HG02571 (cell line): ENCODE results near the gene LETM1.

Experiments
- ATAC-seq: cut with Tn5 transposase; IDR thresholded peaks from one replicate; pipeline ENCODE4 v1.9.1; 2021; ENCODE audit warnings: mild to moderate bottlenecking, moderate library complexity; ENCODE audit not compliant: unreplicated experiment

Gene LETM1

GRCh38 chr4:1856071-1856942 is at the start of gene LETM1:
LETM1 (minus strand) TSS chr4:1856156; CDS start chr4:1855950, 206 bp downstream.
- peak; percentile 81 for ATAC-seq

DNA sequence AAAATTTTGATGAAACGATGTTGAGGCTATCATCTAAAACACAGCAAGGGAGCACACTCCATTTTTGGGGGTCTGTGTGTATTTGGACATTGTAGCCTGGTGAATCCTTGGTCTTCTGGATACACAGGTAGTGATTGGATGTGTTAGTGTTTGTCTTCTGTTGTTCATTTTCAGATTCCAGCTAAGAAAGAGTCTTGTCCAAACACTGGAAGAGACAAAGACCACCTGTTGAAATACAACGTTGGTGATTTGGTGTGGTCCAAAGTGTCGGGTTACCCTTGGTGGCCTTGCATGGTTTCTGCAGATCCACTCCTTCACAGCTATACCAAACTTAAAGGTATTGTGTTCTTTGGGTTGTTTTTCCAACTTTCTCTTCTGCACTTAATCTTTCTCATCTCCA is 48.1 kb upstream of the LETM1 start:
- ATAC-seq, result no peak

- no peak for ATAC-seq
Observed at GRCh38 chr4:1903035-1903434, 47.1 kb upstream of the LETM1 start.

DNA sequence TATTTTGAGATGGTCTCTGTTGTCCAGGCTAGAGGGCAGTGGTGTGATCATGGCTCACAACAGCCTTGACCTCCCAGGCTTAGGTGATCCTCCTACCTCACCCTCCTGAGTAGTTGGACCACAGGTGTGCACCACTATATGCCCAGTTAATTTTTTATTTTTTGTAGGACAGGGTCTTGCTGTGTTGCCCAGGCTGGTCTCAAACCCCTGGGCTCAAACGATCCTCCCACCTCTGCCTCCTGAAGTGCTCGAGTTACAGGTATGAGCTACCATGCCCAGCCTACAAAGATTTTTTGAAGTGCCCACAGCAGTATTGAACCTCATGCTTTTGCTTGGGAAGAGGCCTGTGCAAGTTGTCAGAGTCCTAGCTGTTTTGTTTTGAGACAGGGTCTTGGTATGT is 46.3 kb upstream of the LETM1 start:
- ATAC-seq, result no peak

DNA sequence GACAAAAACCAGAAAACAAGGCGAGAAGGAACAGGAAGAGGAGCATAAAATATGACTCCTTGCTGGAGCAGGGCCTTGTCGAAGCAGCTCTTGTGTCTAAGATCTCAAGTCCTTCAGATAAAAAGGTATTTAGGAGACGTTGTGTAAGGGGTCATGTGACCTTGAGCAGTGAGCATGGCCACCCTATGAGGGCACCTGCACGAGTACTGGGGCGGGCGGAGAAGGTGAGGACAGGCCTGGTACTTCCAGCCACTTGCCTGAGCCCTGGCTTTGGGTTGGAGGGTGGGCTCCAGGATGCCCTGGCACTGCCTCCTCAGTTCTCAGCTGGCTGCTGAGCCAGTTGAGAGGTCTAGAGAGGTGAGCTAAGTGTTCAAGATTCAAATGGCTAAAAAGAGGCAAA is 45.2 kb upstream of the LETM1 start:
- ATAC-seq, result no peak

- ATAC-seq, result no peak
Observed at GRCh38 chr4:1900624-1901023, 44.7 kb upstream of the LETM1 start.

DNA sequence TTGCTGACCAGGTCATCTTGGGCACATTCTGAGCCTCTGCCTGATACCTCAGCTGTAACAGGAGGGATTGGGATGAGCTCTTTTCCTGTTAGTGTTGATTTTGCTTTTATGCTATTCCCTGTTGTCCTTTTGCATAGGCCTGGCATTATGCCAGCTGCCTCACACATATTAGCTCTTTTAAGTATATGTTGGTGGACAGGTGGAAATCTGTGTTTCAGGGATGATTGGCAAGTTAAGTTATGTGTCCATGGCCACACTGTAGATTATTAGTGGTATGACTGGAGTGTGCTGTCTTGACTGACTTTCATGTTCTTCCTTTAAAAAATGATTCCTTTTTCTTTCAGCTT is 44.1 kb upstream of the LETM1 start:
- no peak for ATAC-seq

GRCh38 chr4:1899149-1900086 is 43.5 kb upstream of the LETM1 start:
- no peak for ATAC-seq

DNA sequence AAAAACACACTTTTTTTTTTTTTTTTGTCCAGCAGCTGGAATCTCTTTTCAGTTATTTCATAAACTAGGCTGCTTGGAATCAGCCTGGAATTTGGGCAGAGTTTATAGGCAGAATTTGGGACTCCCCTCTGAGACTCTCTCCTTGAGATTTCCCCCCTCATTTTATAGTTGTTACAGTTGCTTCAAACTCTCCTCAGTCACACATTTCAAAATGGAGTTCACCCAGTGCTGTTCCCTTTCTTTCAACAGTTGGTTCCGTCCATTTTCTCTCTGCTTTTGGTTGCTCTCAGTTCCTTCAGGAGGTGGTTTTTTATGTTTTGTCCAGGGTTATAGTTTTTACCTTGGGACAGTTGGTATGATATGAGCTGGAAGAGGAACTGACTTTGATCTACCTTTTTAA is 42.7 kb upstream of the LETM1 start:
- no peak for ATAC-seq

GRCh38 chr4:1898007-1898406 is 42.1 kb upstream of the LETM1 start:
- no peak for ATAC-seq

GRCh38 chr4:1896658-1896991 is 40.7 kb upstream of the LETM1 start:
- no peak for ATAC-seq

GRCh38 chr4:1895971-1896657 is 40.2 kb upstream of the LETM1 start:
- no peak for ATAC-seq

DNA sequence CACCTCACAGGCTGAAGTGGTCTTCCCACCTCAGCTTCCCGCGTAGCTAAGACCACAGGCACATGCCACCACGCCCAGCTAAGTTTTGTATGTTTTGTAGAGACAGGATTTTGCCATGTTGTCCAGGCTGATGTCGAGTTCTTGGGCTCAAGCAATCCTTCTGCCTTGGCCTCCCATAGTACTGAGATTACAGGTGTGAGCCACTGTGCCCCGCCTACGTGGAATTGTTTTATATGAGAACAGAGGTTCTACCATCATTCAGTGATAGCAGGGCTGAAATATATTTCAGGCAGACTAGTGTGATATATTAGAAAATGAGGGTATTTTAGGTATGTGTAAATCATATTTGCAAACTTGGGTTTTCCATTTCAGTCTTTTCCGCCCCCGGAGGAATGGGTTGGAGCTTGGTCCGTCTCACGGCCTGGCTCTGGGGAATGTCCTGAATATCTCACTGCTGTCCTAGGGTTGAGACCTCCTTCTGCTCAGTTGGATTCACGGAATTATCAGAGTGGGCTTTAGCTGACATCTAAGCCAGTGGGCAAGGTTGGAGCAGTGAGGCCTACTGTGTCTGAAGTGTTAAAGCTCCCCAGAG is 35.1 kb upstream of the LETM1 start:
- ATAC-seq, result no peak

DNA sequence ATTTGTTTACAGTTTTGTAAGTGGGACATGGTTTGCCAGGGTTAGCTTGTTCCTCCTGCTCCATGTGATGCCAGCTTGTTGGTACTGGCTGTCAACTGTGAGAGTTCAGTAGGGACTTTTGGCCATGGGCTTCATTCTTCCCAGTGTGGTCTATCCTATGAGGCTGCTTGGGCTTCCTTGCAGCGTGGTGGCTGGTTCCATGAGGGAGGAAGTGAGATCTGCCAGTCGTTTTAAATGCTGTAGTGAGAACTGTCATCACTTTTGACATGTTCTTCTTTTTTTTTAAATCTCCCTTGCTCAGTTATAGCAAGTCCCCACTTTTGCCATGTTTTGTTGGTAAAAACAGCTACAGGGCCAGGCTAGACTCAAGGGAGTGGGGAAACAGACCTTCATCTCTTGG is 31.1 kb upstream of the LETM1 start:
- ATAC-seq, result no peak

- ATAC-seq, result no peak
Observed at GRCh38 chr4:1885414-1885813, 29.5 kb upstream of the LETM1 start.

- no peak for ATAC-seq
Observed at GRCh38 chr4:1883583-1883982, 27.6 kb upstream of the LETM1 start.

GRCh38 chr4:1882850-1883271 is 26.9 kb upstream of the LETM1 start:
- no peak for ATAC-seq

GRCh38 chr4:1880332-1880731 is 24.4 kb upstream of the LETM1 start:
- ATAC-seq, result no peak

DNA sequence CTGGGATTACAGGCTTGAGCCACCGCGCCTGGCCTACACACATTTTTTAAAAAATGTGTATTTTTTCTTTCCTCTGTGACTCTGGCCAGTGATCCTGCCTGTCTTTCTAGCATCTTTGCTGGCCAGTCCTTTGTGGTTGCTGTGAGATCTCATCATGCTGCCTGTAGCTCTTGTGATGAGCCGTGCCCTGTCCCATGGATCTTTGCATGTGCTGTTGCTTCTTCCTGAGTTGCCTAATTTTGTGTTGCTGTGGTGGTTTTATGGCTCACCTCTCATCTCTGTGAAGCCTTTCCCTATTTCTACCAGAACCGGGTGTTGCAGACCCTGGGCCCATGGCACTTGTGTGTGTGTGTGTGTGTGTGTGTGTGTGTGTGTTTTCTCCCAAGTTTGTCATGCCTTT is 23.5 kb upstream of the LETM1 start:
- no peak for ATAC-seq

GRCh38 chr4:1874201-1874600 is 18.2 kb upstream of the LETM1 start:
- no peak for ATAC-seq

DNA sequence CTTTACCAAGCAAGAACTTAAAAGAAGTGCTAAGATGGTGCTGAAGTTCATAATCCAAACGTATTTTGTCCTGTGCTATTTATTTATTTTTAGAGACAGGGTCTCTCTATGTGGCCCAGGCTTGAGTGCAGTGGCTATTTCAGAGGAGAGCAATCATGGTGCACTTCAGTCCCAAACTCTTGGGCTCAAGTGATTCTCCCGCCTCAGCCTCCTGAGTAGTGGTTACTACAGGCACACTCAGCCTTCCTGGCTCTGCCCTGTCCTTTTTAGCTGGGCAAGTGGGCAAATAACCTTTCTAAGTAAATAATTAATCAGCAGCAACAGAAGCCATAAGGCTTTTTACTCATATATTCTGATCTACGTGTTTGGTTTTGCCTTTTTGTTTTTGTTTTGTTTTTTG is 17.8 kb upstream of the LETM1 start:
- no peak for ATAC-seq
